Activated CD4-positive, alpha-beta T cell treated with anti-CD3 and anti-CD28 coated beads, Interleukin-10, Interleukin-2, amounts not matched to agents 100 ng/mL and 50 ng/mL, durations not matched to agents 16 hours and 8 hours (primary cell): ENCODE data around the gene CST7.
"Not testable (repeated sequence)": the region's sequence is repeated elsewhere in the genome, so short reads cannot be mapped to it uniquely, and the experiment has no call there.

ENCODE experiments used
- DNase-seq: peaks from one replicate; pipeline ENCODE4 v3.0.0-alpha.2; 2020

The CST7 gene, protein sequence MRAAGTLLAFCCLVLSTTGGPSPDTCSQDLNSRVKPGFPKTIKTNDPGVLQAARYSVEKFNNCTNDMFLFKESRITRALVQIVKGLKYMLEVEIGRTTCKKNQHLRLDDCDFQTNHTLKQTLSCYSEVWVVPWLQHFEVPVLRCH

DNA sequence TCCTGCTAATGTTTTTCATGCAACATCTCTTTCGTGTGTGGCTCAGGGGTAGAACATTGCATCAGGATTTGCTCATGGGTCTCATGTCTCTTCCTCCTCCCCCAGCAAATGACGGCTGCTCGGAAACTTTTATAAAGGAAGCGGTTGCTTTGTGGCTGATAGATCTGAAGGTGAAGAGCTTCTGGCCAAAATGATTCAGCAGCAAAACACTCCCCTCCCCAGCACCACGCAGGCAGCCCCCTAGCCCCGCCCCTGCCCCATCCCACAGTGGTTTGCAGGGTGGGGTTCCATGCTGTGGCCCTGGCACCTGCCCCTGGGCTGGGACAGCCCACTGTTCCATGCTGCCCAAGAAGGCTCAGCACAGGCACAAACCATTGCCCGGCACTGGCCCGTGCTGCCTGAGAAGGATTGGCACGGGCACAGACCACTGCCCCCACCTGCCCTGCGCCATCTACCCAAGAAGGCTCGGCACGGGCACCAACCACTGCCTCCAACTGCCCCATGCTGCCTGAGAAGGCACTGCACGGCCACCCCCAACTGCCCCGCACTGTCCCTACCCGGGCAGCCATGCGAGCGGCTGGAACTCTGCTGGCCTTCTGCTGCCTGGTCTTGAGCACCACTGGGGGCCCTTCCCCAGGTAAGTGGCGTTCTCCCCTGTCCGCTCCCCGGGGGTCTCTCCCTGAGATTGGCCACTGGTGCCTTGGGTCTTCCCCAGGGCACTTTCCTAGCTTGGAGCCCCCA lies at the start of gene CST7:
TSS of gene CST7 (plus strand) at position 331 of the 741 bp plus-strand sequence. CDS start at position 568, 237 bp downstream.
- peak; percentile 92 for DNase-seq

DNA sequence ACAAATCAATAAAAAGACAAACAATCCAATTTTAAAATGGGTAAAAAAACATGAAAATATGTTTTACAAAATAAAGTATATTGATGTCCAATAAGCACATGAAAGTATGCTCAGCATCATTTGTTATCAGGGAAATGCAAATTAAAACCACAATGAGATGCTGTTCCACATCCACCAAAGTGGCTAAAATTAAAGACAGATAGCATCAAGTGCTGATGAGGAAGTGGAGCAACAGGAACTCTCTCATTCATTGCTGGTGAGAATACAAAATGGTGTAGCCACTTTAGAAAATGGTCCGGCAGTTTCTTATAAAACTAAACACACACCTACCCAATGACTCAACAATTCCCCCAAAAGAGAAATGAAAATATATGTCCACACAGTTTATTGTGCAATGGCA lies 42.3 kb upstream of the CST7 start:
- no peak for DNase-seq

DNA sequence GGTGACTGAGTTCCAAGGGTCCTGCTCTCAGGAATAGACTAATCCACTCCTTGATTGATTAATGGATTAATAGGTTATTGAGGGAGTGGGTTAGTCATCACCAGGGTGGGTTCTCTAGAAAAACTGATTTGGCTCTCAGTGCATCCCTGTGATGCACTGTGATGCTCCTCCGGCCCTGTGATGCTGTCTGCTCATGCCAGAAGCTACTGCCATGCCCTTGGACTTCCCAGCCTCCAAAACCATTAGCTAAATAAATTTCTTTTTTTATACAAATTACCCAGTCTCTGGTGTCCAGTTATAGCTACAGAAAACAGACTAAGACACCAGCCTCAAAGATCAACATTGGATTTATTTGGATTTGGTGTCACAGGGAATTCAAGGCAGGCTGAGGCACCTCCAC lies 40.4 kb upstream of the CST7 start:
- no peak for DNase-seq

DNA sequence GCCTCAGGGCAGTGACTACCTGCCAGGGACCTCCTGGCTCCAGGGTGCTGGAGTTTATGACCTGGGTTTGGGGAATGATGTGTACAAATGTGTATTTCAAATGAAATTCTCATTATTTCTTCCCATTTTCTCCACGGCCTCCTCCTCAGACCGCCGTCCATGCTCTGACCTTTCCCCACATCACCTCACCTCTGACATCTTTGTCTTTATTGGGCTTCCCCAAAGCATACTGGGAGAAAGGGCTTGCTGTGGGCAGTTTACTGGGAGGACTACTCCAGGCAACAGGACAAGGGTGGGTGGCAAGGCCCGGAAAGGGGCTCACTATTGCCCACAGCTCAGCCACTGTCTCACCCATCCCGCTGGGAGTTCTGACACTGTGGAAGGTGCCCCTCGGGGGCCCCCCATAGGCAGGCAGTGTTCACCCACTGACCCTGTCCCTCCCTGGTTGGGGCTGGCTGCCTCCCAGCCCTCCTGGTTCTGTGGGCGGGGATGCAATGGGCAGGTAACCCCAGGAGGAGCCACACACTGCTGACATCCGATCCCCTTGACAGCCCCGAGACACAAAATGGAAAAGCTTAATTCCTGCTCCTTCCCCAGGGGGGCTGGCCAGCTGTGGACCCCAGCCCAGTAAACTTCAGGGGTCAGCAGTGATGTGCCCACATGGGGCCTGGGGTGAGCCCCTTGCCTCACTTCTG lies 39.8 kb upstream of the CST7 start:
- DNase-seq: no peak

DNA sequence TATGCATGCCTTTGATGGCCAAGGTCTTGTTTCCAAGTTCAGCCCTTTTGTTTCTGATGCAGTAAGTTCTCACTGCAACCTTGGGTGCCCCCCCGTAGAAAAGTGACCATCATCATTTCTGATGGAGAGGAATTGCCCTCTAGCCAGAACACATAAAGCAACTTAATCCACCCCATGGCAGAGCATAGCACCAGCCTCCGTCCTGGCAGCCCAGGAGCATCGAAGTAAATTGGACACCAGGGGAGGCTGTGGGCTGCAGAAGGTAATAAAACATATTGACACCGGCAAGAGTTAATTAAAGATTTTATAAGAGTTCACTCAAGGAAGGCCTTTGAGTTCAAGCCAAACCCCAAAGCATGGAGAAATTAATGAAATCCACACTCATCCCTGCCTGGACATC lies 39.2 kb upstream of the CST7 start:
- no peak for DNase-seq

DNA sequence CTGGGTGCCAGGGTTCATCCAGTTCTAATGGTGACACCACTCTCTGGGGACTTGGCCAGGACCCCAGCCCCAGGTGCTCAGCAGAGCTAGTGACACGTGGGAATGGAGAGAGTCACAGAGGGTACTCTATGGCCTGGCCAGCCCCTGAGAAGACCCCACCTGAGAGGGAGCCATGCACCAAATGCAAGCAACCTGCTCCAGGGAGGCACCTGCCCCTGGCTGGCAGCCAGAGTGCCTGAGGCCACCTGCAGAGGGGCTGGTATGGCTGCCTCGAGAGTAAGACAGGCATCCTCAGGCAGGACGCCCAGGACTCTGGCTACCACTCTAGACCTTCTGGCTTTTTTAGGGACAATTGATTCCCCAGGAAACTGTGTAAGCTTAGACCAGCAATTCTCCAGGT lies 38.6 kb upstream of the CST7 start:
- DNase-seq: no peak

DNA sequence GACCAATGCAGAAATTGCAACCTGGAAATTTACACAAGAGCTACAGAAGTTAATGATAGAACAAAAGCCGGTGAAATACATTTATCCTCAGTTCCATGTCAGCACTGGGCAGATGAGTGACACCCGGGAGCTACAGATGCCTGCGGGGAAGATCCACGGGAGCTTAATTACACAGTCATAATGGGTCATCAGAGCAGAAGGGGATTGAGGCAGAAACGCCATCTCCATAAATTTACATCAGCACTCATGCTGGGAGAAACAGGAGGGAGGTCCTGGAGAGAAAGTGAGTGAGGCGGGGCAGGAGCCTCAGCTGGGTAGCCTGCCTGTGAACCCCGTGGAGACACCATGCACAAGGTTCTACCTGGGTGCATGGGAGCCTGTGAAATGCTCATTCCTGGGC lies 37.6 kb upstream of the CST7 start:
- DNase-seq: no peak

DNA sequence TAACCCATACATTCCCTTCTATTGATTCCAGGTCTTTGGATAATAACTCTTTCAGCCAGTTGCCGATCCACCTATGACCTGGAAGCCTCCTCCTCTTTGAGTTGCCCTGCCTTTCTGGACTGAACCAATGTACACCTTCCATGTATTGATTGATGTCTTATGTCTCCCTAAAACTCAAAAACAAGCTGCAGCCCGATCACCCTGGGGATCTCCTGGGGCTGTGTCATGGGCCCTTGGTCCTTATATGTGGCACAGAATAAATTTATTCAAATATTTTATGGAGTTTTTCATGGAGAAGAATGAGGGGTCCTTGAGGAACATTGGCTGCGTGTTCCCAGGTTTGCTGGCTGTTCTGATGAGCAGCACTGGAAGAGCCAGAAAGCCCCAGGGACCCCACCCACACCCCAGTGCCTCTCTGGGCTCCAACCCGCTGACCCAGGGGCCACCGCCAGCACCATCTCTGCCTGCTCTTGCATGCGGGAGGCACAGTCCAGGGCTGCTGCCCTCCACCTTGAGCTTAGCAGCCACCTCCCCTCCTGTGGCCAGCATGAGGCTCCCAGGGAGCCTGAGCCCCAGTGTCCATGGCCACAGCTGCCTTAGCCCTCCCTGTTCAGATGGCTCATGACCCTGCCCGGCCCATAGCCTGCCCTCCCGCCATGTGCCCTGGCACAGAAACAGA lies 36.5 kb upstream of the CST7 start:
- DNase-seq: no peak

DNA sequence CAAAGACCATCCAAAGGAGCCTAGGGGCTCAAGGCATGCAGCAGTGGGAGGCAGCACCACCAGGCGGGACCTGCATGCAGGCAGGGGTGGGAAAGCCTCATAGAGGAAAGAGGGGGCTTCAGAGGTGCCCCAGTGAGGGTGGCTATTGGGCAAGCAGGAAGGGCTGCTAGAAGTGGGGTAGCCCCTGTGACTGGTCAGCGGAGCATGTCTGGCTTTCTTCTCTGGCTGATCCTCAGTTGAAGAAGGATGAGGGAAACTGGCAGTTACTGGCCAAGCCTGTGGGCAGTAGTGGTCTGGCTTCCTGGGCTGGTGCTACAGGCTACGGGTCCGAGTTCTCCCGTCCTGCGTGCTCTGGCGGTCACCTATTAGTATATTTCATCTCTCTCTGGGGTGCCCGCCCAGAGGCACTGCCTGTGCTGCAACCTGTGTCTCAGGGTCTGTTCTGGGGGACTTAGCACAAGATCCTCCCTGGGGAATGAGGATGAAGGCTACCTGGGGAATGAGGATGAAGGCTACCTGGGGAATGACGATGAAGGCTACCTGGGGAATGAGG lies 35.9 kb upstream of the CST7 start:
- DNase-seq: no peak

DNA sequence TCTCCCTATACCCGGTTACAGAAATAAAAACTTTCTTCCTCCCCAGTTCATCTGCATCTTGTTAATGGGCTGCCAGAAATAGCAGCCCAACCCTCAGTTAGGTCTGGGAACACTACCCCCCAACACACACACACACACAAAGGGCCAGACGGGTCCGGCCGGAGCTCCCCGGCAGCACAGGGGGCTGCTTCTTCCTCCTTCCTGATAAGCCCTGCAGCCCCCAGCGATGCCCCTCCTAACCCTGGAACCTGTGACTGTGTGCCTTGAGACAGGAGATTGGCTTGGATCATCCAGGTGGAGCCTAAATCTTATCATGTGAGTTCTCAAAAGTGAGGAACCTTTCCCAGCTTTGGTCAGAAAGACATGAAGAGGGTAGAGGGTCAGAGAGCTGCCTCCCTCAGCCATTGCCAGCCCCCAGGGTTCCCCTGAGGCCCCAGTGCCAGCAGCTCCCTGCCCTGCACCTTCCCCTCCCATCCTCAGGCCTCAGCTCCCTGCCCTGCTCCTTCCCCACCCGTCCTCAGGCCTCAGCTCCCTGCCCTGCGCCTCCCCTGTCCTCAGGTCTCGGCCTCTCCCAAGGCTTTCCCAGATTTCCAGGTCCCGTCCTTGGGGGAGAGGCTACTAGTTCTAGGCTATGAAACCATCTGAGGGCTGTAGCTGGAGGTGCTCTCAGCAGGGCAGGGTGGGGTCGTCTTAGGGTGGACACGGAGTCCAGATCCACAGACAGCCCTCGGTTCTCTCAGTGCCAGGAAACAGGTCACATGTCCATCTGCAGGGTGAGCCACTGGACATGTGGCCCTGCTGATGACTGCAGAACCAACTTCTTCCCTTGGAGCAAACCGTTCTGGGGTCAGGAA lies 34.5 kb upstream of the CST7 start:
- DNase-seq: no peak

DNA sequence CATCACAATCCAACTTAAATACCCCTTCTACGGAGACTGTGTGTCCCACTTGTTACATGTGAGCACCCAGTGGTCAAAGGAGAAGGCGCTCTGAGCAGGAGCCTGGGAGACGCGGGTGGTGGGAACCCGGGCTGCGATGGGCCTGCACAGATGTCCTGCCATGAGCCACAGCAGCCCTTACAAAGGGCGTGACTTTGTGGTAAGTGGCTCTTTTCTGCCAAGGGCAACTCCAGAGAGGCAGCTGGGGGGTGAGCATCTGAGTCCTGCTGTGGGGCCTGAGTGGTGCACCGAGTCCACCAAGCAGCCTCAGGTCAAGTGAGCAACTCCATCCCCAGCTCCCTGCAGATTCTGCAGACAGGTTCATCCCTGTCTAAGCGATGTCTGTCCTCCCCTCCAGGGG lies 33.6 kb upstream of the CST7 start:
- DNase-seq: no peak

DNA sequence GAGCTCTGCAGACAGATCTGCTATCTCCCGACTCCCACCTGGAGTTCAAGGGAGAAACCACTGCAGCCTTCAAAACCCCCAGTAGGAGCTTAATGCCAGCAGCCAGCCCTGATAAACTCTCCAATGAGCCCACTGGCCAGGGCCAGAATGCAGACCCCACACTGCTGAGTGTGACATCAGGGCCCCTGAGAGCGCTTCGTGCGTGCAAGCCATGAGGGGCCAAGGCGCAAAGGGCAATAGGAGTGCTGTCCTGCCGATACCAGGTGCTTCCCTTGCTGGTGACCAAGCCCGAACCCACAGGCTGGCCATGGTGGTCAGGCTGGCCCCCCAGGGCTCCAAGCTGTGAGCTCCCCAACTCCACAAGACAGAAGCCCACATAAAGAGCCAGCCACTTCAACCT lies 33.2 kb upstream of the CST7 start:
- no peak for DNase-seq

DNA sequence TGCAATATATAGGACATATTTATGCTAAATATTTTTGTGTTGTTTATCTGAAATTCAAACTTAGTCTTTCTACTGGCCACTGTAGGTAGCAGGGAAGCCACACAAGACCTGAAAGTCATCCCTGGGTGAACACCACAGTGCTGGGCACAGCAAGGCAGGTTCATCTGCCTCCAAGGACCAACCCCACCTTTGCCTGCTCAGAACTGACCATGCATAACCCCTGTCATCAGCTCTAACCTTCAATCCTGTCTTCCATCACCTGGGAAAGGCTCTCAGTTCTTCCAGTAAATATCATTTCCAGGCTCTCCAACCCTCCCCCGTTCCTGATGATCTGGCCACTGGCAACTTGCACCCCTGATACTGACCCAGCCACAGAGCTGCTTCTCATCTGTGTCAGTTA lies 32.7 kb upstream of the CST7 start:
- DNase-seq: no peak

DNA sequence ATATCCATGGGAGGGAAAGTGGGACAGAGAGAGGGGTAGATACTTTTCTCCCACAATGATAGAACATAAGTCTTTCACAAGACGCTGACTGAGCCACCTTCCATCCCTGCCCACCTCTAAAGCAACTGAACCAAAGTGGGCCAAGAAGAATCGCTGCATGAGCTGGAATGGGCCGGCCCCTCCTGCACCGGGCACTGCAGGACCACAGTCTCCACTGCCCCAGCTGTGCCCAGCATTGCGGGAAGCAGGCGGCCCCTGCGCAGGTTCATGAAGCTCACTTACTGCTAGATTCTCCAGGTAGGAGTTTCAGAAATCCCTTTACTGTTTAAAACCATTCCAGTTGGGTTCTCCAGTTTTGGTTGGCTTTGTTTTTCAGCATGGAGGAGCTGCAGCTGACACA lies 32.0 kb upstream of the CST7 start:
- DNase-seq: no peak

DNA sequence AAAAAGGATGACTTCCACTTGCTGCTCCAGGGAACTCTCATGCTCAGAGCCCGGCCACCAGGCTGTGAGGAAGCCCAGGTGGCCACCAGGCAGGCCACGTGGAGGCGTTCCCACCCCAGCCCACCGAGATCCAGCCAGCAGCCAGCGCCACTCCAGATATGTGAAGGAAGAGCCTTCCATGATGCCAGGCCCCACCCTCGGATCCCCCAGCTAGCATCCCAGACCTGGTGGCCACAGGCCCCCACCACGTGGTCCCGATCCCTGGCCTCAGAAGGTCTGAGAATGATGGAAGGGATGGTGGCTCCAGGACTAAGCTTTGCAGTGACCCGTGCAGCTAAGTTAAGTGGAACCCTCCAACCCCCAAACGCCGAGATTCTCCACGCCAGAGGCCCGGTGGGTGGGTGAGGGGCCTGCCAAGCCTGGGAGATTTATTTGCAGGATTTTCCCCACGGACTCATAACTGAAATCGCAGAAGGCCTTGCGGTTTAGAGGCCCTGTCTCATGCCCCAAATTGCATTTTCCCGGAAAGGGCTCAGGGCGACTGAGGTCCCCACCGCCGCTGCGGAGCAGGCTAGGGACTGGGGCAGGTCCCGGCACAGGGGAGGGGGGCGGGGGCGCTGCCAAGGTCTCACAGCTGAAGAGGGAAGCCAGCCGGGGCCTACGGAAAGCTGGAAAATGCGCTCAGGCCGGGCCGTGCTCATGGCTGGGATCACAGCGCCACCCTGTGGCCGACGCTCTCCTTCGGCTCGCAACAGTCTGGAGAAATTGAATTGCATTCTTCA lies 31.1 kb upstream of the CST7 start:
- DNase-seq: peak; percentile 56

DNA sequence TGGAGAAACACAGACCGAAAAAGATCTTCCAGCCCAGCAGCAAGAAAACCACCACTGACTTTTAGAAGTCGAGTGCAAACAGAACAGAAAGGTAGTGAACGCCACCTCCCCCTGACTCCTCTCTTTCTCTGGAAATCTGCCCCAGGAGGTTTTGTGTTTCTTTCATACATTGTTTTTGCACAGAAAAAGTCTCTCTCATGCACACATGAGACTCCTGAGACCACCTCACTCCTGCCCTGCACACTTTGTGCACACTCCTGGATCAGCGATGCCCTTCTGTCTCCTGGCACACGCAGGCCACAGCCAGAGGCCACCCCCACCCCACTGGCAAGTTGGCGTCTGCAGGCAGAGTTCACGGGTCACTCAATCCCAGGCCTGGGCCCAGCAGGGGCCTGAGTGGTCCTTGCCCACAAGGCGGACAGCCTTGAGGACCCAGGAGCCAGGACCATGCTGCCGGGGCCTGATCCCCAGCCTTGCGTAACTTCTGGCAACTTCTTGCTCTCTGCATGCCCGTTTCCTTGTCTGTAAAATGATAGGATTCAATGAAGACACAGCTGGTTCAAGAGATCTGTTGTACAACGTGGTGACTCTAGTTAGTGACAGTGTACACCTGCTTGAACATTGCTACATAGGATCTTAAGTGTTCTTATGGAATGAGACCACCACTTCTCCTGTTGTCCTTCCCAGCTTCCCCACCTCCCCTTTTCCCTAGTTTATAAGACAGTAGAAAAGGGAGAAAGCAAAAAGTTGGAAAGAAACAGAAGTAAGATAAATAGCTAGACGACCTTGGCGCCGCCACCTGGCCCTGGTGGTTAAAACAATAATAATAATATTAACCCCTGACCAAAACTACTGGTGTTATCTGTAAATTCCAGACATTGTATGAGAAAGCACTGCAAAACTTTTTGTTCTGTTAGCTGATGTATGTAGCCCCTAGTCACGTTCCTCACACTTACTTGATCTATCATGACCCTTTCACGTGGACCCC lies 30.2 kb upstream of the CST7 start:
- no peak for DNase-seq

DNA sequence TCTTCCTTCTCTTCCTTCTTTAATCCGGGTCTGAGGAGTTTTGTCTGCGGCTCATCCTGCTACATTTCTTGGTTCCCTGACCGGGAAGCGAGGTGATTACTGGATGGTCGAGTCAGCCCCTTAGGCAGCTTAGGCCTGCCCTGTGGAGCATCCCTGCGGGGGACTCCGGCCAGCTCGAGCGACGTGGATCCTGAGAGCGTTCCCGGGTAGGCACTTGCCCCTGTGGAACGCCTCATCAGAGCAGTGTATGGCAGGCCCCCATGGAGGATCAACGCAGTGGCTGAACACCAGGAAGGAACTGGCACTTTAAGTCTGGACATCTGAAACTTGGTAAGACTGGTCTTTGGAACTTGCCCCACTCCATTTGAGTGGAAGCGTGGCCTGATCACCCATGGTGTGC lies 29.4 kb upstream of the CST7 start:
- not testable (repeated sequence) for DNase-seq

DNA sequence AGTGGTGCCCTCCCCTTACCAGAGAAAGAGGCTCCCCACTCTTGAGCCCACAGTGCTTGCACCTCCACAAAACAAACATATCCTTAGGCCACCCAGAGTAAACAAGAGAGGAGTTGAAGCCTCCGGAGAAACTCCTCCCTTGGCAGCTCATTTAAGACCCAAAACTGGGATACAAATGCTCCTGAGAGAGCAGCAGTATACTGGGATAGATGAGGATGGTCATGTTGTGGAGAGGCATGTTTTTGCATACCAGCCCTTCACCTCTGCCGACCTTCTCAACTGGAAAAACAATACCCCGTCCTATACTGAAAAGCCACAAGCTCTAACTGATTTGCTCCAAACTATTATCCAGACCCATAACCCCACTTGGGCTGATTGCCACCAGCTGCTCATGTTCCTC lies 28.4 kb upstream of the CST7 start:
- not testable (repeated sequence) for DNase-seq

DNA sequence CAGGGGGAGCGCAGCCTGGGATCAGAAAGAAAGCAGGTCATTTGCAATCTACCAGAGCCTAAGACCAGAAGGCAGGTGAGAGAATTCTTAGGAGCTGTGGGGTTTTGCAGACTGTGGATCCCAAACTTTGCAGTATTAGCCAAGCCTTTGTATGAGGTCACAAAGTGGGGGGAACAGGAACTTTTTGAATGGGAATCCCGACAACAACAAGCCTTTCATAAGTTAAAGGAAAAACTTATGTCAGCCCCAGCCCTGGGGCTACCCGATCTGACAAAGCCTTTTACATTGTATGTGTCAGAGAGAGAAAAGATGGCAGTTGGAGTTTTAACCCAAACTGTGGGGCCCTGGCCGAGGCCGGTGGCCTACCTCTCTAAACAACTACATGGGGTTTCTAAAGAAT lies 19.8 kb upstream of the CST7 start:
- not testable (repeated sequence) for DNase-seq
